Colonic mucosa (tissue), 4 donors: ENCODE measurements around the gene KCNB1. TPM values are rescaled to one million over a fixed set of nuclear protein-coding genes. Genes with fewer than 3 reads are reported as not detected.

Source experiments
- DNase-seq: peaks from one replicate; pipeline ENCODE4 v3.0.0-alpha.2; 2020
- H3K27ac ChIP-seq: fragments of 200-600 bp; one replicate; pipeline ENCODE4 v1.8.0; 2021
- H3K27me3 ChIP-seq: fragments of 200-600 bp; one replicate; pipeline ENCODE4 v1.8.0; 2021
- H3K36me3 ChIP-seq: fragments of 200-600 bp; one replicate; pipeline ENCODE4 v1.8.0; 2021
- H3K4me1 ChIP-seq: fragments of 200-600 bp; one replicate; pipeline ENCODE4 v1.8.0; 2021; ENCODE audit warnings: mild to moderate bottlenecking
- H3K4me3 ChIP-seq: fragments of 200-600 bp; one replicate; pipeline ENCODE4 v1.8.0; 2021
- H3K9ac ChIP-seq, 2 donors: one replicate each; pipeline ENCODE4 v1.7.0; 2013; ENCODE audit warnings: control low read depth in 2 of 2, low read depth in 2 of 2, low read length in 2 of 2
- H3K9me3 ChIP-seq: fragments of 200-600 bp; one replicate; pipeline ENCODE4 v1.8.0; 2021
- CTCF ChIP-seq: fragments of 200-600 bp; IDR thresholded peaks from one replicate; pipeline ENCODE4 v1.8.0; 2022; ENCODE audit warnings: antibody characterized with exemption, mild to moderate bottlenecking
- intact Hi-C: fragments of 100-400 bp; cut with DNase I; formaldehyde crosslinking; loops from one replicate; pipeline ENCODE4 v1.14.1; 2022
- total RNA-seq, 2 donors: library from RNA; stranded (reverse); fragmentation: NEBNext Ultra II Directional in 1 of 2; extraction: Animal tissue kit (Norgen Biotek cat#: 25700) in 1 of 2; gene quantifications; one replicate each; pipeline ENCODE4 v1.2.1, GENCODE V29; 2021
- donor health status: healthy.
- donor health status: DM: no; HTN: no; CAD: no.
- donor health status: DM: no; HTN: no; CAD: no.

Gene KCNB1
- total RNA-seq, 2 donors from 2014 or later: 0.37 to 1.9 TPM

- Histone ChIP-seq H3K27ac (no peak overlapping the region), H3K36me3 (no peaks in the 10 kb centered on the region), H3K27me3 (no peaks in the 10 kb centered on the region), H3K4me3 (no peak overlapping the region), H3K4me1 (no peaks in the 10 kb centered on the region), H3K9me3 (no peaks in the 10 kb centered on the region), H3K9ac (no peak overlapping the region)
- intact Hi-C loops: no loop called here
- TF ChIP-seq CTCF: no peak
- DNase-seq: no peak
These were observed 22.8 kb downstream of the KCNB1 start for GRCh38 chr20:49459684-49460083.

- Histone ChIP-seq H3K27me3 (no peaks in the 10 kb centered on the region), H3K9ac (no peak overlapping the region), H3K27ac (no peak overlapping the region), H3K4me1 (no peaks in the 10 kb centered on the region), H3K4me3 (no peak overlapping the region), H3K36me3 (no peaks in the 10 kb centered on the region), H3K9me3 (no peaks in the 10 kb centered on the region)
- TF ChIP-seq CTCF: no peak
- intact Hi-C loops: no loop called here
- DNase-seq: no peak
These were observed 25.0 kb downstream of the KCNB1 start for GRCh38 chr20:49457444-49457843.

GRCh38 chr20:49456646-49457045 lies 25.8 kb downstream of the KCNB1 start:
- Histone ChIP-seq H3K9ac (no peak overlapping the region), H3K36me3 (no peaks in the 10 kb centered on the region), H3K4me1 (no peaks in the 10 kb centered on the region), H3K27me3 (no peaks in the 10 kb centered on the region), H3K27ac (no peak overlapping the region), H3K4me3 (no peak overlapping the region), H3K9me3 (no peaks in the 10 kb centered on the region)
- intact Hi-C loops: no loop called here
- no peak for DNase-seq
- TF ChIP-seq CTCF: no peak

DNA sequence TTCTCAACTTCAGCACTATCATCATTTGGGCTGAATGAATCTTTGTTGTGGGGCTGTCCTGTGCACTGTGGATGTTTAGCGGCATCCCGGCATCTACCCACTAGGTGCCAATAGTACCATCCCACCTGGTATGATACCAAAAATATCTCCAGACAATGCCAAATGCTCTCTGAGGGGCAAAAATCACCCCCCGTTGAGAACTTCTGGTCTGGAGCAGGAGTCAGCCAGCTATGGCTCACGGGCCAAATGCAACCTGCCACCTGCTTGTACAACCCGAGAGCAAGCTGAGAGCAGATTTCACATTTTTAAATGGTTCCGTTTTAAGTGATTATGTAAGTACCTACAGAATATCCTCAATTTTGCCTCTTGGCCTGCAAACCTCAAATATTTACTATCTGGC lies 26.8 kb downstream of the KCNB1 start:
- Histone ChIP-seq H3K36me3 (no peaks in the 10 kb centered on the region), H3K9ac (no peak overlapping the region), H3K4me3 (no peak overlapping the region), H3K4me1 (no peaks in the 10 kb centered on the region), H3K27ac (no peak overlapping the region), H3K27me3 (no peaks in the 10 kb centered on the region), H3K9me3 (no peaks in the 10 kb centered on the region)
- no peak for DNase-seq
- intact Hi-C loops: no loop called here
- TF ChIP-seq CTCF: no peak

GRCh38 chr20:49452011-49452482 lies 30.4 kb downstream of the KCNB1 start:
- no peaks in the 10 kb centered on the region for H3K4me1 ChIP-seq
- no peaks in the 10 kb centered on the region for H3K27me3 ChIP-seq
- TF ChIP-seq CTCF: no peak
- DNase-seq: no peak
- H3K27ac ChIP-seq: no peak overlapping the region
- H3K36me3 ChIP-seq: no peaks in the 10 kb centered on the region
- H3K4me3 ChIP-seq: no peak overlapping the region
- intact Hi-C loops: no loop called here
- H3K9me3 ChIP-seq: no peaks in the 10 kb centered on the region
- no peak overlapping the region for H3K9ac ChIP-seq
